HepG2 (cell line): ENCODE measurements around the gene KLHL33. TPM values are rescaled to one million over a fixed set of nuclear protein-coding genes. Genes with fewer than 3 reads are reported as not detected.

Source experiments
- ATAC-seq: fragments of 200-7000 bp; cut with Tn5 transposase; 3 replicates; pipeline ENCODE4 v1.9.1; 2020; ENCODE audit warnings: mild to moderate bottlenecking, moderate library complexity
- BruUV-seq: library from RNA; stranded (reverse); fragments of 400-500 nt; replicated peaks from 2 replicates; lab custom pipeline; 2021; lab: Mats Ljungman, UMichigan
- CTCF ChIA-PET: fragments of 300-600 bp; formaldehyde crosslinking; extraction: SDS; loops from one replicate; lab custom pipeline; 2021; ENCODE audit warnings: low total read pairs, inconsistent platforms, low intra/inter-chr PET ratio; lab: Yijun Ruan, JAX
- POLR2A ChIA-PET: fragments of 350-600 bp; sonication (Branson Sonifier 250); formaldehyde crosslinking; loops from one replicate; lab custom pipeline; 2020; ENCODE audit warnings: antibody characterized with exemption, inconsistent platforms; lab: Yijun Ruan, JAX
- DNase-seq: peaks from one replicate; pipeline ENCODE4 v3.0.0-alpha.2; 2015; ENCODE audit warnings: low spot score
- FAIRE-seq: peaks from 3 replicates; lab custom pipeline; 2011; peaks lifted over from hg19 to GRCh38; lab: Jason Lieb, UNC
- H2AFZ ChIP-seq: one replicate; pipeline ENCODE4 v1.6.1; 2011; ENCODE audit warnings: low read length, inconsistent platforms
- H3K27ac ChIP-seq: fragments of 300-600 bp; 3 replicates; pipeline ENCODE4 v1.8.0; 2011; ENCODE audit warnings: mixed run types, mild to moderate bottlenecking, mixed read lengths, low read length, inconsistent platforms; ENCODE audit not compliant: insufficient read depth; ENCODE audit errors: extremely low read length
- H3K27me3 ChIP-seq, 2 experiments: fragments of 200-600 bp in 1 of 2; 2 replicates in 1 of 2; 3 replicates in 1 of 2; pipeline versions ENCODE4 v1.6.0 to v1.8.0; 2011; ENCODE audit warnings: low read length in 2 of 2, mild to moderate bottlenecking in 2 of 2, moderate library complexity in 2 of 2, inconsistent platforms in 1 of 2; ENCODE audit not compliant: insufficient read depth in 2 of 2, control insufficient read depth in 1 of 2
- H3K36me3 ChIP-seq, 2 experiments: fragments of 200-600 bp in 1 of 2; replicated peaks in 1 of 2; 2 replicates in 1 of 2; 3 replicates in 1 of 2; pipeline versions ENCODE4 v1.5.1 to v1.8.0; 2011; ENCODE audit warnings: low read length in 2 of 2, inconsistent platforms in 1 of 2; ENCODE audit not compliant: insufficient read depth in 2 of 2, control insufficient read depth in 1 of 2
- H3K4me1 ChIP-seq: 2 replicates; pipeline ENCODE4 v1.5.1; 2012; ENCODE audit warnings: low read length, inconsistent platforms; ENCODE audit not compliant: insufficient read depth
- H3K4me2 ChIP-seq: 2 replicates; pipeline ENCODE4 v1.6.0; 2011; ENCODE audit warnings: low read depth, low read length, inconsistent platforms
- H3K4me3 ChIP-seq, 3 experiments: fragments of 200-600 bp in 1 of 3; sonication (generic), shearing (Covaris generic) in 1 of 3; replicated peaks in 1 of 3; 2 replicates each; pipeline ENCODE4 v1.5.1; 2011 to 2016; ENCODE audit warnings: low read length in 3 of 3, inconsistent platforms in 2 of 3, low read depth in 2 of 3, mild to moderate bottlenecking in 2 of 3, control low read depth in 1 of 3, mixed read lengths in 1 of 3; ENCODE audit not compliant: insufficient read depth in 1 of 3
- H3K79me2 ChIP-seq: one replicate; pipeline ENCODE4 v1.6.1; 2011; ENCODE audit warnings: low read length, inconsistent platforms; ENCODE audit not compliant: insufficient read depth
- H3K9ac ChIP-seq: 2 replicates; pipeline ENCODE4 v1.6.0; 2011; ENCODE audit warnings: mild to moderate bottlenecking, low read depth, low read length, inconsistent platforms; ENCODE audit not compliant: insufficient read depth
- H3K9me3 ChIP-seq: 2 replicates; pipeline ENCODE4 v1.5.1; 2012; ENCODE audit warnings: mild to moderate bottlenecking, low read length
- H4K20me1 ChIP-seq: 2 replicates; pipeline ENCODE4 v1.6.0; 2011; ENCODE audit warnings: inconsistent platforms, mild to moderate bottlenecking, low read length, moderate library complexity; ENCODE audit not compliant: insufficient read depth
- ATRX ChIP-seq: sonication (generic); formaldehyde crosslinking; IDR thresholded peaks from 2 replicates; pipeline ENCODE4 v1.4.0; 2020; ENCODE audit warnings: missing genetic modification reagents, borderline replicate concordance
- EED ChIP-seq: sonication (generic); formaldehyde crosslinking; IDR thresholded peaks from 2 replicates; pipeline ENCODE4 v1.5.0; 2020; ENCODE audit warnings: mild to moderate bottlenecking, missing genetic modification reagents
- MAFK ChIP-seq, 2 experiments: IDR thresholded peaks in 1 of 2; conservative IDR thresholded peaks in 1 of 2; 2 replicates each; pipeline ENCODE4 v1.6.1; 2011; ENCODE audit warnings: improper control_type of control experiment in 2 of 2, low read length in 2 of 2
- NFIB ChIP-seq: sonication (generic); formaldehyde crosslinking; IDR thresholded peaks from 2 replicates; pipeline ENCODE4 v1.9.0; 2021; ENCODE audit warnings: missing genetic modification reagents, mild to moderate bottlenecking, borderline replicate concordance
- PHF5A ChIP-seq: IDR thresholded peaks from one replicate; pipeline ENCODE4 v1.6.1; 2018; ENCODE audit warnings: low read depth, missing genetic modification reagents; ENCODE audit not compliant: unreplicated experiment
- ZBTB20 ChIP-seq: sonication (generic); formaldehyde crosslinking; IDR thresholded peaks from 2 replicates; pipeline ENCODE4 v1.8.1; 2023; ENCODE audit warnings: missing genetic modification reagents, low read depth, mild to moderate bottlenecking, borderline replicate concordance
- ZNF549 ChIP-seq: sonication (generic); formaldehyde crosslinking; IDR thresholded peaks from 2 replicates; pipeline ENCODE4 v1.5.0; 2020; ENCODE audit warnings: missing genetic modification reagents
- ZNF777 ChIP-seq: sonication (generic); formaldehyde crosslinking; IDR thresholded peaks from 2 replicates; pipeline ENCODE4 v1.4.0; 2020; ENCODE audit warnings: missing genetic modification reagents
- ZNF788 ChIP-seq: sonication (generic); formaldehyde crosslinking; IDR thresholded peaks from 2 replicates; pipeline ENCODE4 v1.5.0; 2020; ENCODE audit warnings: mild to moderate bottlenecking, missing genetic modification reagents, borderline replicate concordance
- WGBS: methylation state at CpG from one replicate; pipeline ENCODE4 v1.1.6; 2017; ENCODE audit warnings: low lambda C conversion rate; 5-methylcytosine and 5-hydroxymethylcytosine counted together
- in situ Hi-C: cut with HindIII; loops from 2 replicates; pipeline ENCODE4 v1.10.0; 2017; ENCODE audit warnings: low pct_unique_long_range_greater_than_20kb; ENCODE audit not compliant: extremely low pct_ligation_motif_present
- intact Hi-C: fragments of 100-400 bp; cut with micrococcal nuclease; formaldehyde crosslinking; loops from one replicate; pipeline ENCODE4 v1.10.0; 2022; ENCODE audit not compliant: unreplicated experiment
- polyA plus RNA-seq, 8 experiments: library from polyadenylated mRNA; depleted of rRNA in 3 of 8; stranded (reverse) in 7 of 8; unstranded in 1 of 8; fragments of >200 nt; fragmentation: Illumina TruSeq in 4 of 8; extraction: Trizol in 4 of 8; gene quantifications; 2 replicates each; pipeline versions ENCODE4 v1.2.1 to v1.2.3, GENCODE V29; 2011 to 2016; ENCODE audit warnings: low read depth in 4 of 8, missing spikeins in 1 of 8, mixed read lengths in 1 of 8; ENCODE audit not compliant: insufficient read depth in 1 of 8
- total RNA-seq, 5 experiments: library from RNA; depleted of rRNA; stranded (reverse); fragments of >200 nt; fragmentation: Illumina TruSeq; extraction: Trizol; gene quantifications; 2 replicates each; pipeline ENCODE4 v1.2.3, GENCODE V29; 2016; ENCODE audit warnings: low read depth in 1 of 5

Gene KLHL33
- total and polyA plus RNA-seq, 2 of the 13 experiments (the other 11 are each of a cell fraction or from before 2014, with no cell fraction given): not detected

DNA sequence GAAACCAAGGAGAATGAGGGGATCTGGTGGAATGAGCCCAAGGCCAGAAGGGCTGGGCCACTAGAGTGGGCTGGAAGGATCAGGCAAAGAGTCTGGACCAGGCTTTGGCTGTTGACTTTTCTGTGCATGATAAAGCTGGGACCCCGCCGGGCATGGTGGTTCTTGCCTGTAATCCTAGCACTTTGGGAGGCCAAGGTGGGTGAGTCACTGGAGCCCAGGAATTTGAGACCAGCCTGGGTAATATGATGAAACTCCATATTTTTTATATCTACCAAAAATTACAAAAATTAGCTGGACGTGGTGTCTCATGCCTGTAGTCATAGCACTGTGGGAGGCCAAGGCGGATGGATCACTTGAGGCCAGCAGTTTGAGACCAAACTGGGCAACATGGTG, 393 bp upstream of the KLHL33 start:
- H3K9me3 ChIP-seq: no peaks in the 10 kb centered on the region
- H3K27ac ChIP-seq: no peak overlapping the region
- ATAC-seq (no peak), DNase-seq (no peak), FAIRE-seq (no peak)
- H3K4me1 ChIP-seq: peaks cover 8% of the 10 kb centered on the region; the same call in 1 of the 2 replicates
- BruUV-seq: no TSS peak
- H3K79me2 ChIP-seq: no peaks in the 10 kb centered on the region
- H4K20me1 ChIP-seq: no peaks in the 10 kb centered on the region
- TF ChIP-seq MAFK (conservative IDR thresholded peaks at IDR 0.05 in 1 of 2, IDR thresholded peaks at IDR 0.05 in 1 of 2; ENCODE audit: low read length in 2 of 2) (0 out of 4 replicates have a peak, but pooled peaks of 1 of the 2 experiments have one; percentile 1), ZNF777 (CRISPR knock-in tag) (no peak)
- WGBS: 33% methylated on average over 4 of the region's 4 CpGs
- H3K36me3 ChIP-seq: no peaks in the 10 kb centered on the region
- no peak overlapping the region for H3K4me2 ChIP-seq
- ChIA-PET POLR2A (interaction anchor here (1.2 kb wide), 1 partner anchor 21 kb away, joined by 3 read pairs; no protein-coding TSS in a partner anchor), CTCF (no interaction called here)
- no peak overlapping the region for H2AFZ ChIP-seq
- no peak overlapping the region for H3K9ac ChIP-seq
- H3K27me3 ChIP-seq: peaks cover 1 to 9% of the 10 kb centered on the region in 2 experiments; a peak in 3 of 5 replicates
- no peak overlapping the region for H3K4me3 ChIP-seq
- in situ Hi-C loops (no loop called here), intact Hi-C loops (no loop called here)

DNA sequence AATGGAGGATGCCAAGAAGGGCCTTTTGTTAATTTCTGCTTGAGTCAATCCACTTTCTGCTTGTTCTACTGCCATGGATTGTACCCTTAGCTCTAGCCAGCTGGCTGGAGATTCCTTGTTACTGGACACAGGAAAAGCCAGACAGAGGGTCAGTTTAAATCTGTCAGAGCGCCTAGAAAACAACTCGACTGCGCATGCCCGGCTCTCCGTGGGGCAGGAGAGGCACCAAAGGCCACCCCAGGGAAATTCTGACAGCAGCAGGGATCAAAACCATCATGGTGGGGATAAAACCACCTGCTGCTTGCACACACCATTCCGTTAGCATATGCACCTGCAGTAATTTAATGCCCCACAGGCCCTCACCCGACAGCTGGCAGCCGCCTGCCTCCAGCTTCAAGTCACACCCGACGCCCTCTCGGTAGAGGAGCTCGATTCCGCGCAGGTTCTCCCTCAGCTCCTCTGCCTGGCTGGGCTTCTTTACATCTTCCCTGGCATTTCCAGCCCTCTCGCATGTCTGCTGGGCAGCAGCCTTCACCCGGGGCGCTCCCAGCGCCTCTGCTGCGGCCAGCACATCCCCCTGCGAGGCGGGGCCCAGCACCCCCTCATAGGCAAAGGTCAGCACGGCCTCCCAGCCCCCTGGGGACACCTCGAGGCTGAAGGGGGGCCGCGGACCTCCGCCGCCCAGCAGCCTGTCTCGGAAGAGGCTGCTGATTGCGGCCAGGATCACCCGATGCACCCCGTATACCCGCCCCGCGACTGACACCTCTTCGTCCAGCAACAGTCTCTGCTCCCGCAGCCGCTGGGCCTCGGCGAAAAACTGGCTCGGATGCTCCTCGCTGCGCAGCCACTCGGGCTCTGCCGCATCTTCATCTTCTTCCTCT, 1.0 kb downstream of the KLHL33 start:
- intact Hi-C loops: no loop called here
- DNase-seq (no peak), ATAC-seq (no peak), FAIRE-seq (no peak)
- Histone ChIP-seq H2AFZ (no peak overlapping the region), H3K4me1 (peaks cover 19% of the 10 kb centered on the region), H3K4me3 (no peak overlapping the region), H3K9ac (no peak overlapping the region), H3K79me2 (no peaks in the 10 kb centered on the region)
- CTCF ChIA-PET: no interaction called here
- TF ChIP-seq ZBTB20 (CRISPR knock-in tag): no peak
- no peak for TF ChIP-seq EED (CRISPR knock-in tag)
- TF ChIP-seq PHF5A (CRISPR knock-in tag): no peak
- no peak for TF ChIP-seq ZNF549 (CRISPR knock-in tag)
- no peak for TF ChIP-seq NFIB
- TF ChIP-seq ATRX (CRISPR knock-in tag): no peak
- no peak for TF ChIP-seq ZNF788 (CRISPR knock-in tag)
- TF ChIP-seq, all 625 proteins: peak for 0
- in situ Hi-C loops: no loop called here
- no peaks in the 10 kb centered on the region for H3K36me3 ChIP-seq
- no peaks in the 10 kb centered on the region for H4K20me1 ChIP-seq
- POLR2A ChIA-PET: interaction anchor here (0.9 to 2.1 kb wide), 3 partner anchors 20 to 22 kb away, joined by 3 to 10 read pairs (median 9); partner anchors contain the start of genes APEX1, OSGEP and TEP1
- WGBS: 82% methylated on average over 38 of the region's 44 CpGs
- H3K9me3 ChIP-seq: no peaks in the 10 kb centered on the region
- H3K27ac ChIP-seq: no peak overlapping the region
- H3K27me3 ChIP-seq: peaks cover 1 to 9% of the 10 kb centered on the region in 2 experiments; a peak in 3 of 5 replicates
- BruUV-seq: no TSS peak
- no peak overlapping the region for H3K4me2 ChIP-seq
